ENCODE data around the gene WNT3A.

Gene WNT3A

DNA sequence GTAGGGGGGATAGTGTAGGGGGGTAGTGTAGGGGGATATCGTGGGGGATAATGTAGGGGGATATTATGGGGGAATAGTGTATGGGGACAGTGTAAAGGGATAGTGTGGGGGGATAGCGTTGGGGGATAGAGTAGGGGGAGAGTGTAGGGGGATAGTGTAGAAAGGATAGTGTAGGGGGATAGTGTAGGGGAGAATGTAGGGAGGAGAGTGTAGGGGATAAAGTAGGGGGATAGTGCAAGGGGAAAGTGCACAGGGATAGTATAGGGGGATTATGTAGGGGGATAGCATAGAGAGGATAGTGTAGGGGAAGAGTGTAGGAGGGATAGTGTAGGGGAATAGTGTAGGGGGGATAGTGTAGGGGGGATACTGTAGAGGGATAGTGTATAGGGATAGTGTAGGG, 63.4 kb downstream of the WNT3A start:
- no peak for DNase-seq (ENCODE audit: low spot score)

- DNase-seq (ENCODE audit: low spot score) = no peak
Measured at GRCh38 chr1:228070851-228071250, 64.1 kb downstream of the WNT3A start.

GRCh38 chr1:228071839-228072657, 65.2 kb downstream of the WNT3A start:
- no peak for DNase-seq (ENCODE audit: low spot score)

DNA sequence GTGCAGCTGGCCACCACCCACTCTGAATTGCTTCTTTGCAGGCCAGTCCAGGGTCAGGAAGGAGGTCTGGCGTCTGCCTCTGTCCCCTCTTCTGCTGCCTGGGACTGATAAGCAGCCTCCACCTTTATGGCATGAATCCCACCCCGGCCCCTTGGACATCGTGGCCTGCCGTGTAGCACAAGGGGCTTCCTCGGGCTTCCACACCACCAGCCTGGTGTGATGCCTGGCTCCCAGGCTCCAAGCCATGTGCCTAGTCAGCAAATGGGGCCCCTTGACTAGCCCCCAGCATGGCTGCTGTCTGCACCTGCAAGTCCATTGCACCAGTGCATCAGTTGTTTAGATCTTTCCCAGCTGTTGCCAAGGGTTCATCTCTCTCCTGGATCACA, 65.9 kb downstream of the WNT3A start:
- no peak for DNase-seq (ENCODE audit: low spot score)

DNA sequence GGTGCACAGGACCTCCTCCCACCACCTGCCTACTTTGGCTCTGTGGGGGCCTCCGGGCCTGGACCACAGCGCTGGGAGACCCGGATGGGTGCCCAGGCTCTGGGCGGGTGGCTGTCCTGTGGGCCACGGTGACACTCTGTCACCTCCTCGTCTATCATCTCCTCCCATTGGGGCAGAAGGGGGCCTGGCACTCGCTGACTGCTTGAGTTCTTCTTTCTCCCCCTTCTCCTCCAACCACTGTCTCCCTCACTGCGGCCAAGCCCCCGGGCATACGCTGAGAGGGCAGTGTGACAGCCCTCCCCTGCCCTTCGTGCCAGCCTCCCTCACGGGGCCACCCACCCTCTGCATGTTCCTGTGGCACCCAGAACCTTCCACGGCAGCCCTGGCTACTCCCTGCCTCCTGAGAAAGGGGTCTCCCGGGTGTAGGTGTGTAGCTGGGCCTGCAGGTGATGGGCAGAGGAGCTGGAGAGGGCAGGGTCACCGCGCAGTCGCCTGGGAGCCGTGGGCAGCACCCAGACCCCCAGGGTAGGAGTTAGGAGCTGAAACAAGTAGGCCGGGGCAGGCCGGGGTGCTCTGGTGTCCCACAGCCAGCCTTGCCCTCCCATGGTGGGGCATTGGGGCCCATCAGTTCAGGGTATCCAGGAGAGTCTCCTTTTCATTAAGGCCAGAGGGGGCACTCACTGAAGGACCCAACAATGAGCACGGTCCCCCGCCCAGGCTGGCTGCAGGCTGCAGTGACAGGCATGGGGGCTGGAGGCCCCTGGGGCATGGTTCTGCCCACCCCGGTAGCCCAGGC, 66.5 kb downstream of the WNT3A start:
- DNase-seq (ENCODE audit: low spot score) = no peak

- DNase-seq (ENCODE audit: low spot score) = no peak
Measured at GRCh38 chr1:228073857-228074545, 67.2 kb downstream of the WNT3A start.

DNA sequence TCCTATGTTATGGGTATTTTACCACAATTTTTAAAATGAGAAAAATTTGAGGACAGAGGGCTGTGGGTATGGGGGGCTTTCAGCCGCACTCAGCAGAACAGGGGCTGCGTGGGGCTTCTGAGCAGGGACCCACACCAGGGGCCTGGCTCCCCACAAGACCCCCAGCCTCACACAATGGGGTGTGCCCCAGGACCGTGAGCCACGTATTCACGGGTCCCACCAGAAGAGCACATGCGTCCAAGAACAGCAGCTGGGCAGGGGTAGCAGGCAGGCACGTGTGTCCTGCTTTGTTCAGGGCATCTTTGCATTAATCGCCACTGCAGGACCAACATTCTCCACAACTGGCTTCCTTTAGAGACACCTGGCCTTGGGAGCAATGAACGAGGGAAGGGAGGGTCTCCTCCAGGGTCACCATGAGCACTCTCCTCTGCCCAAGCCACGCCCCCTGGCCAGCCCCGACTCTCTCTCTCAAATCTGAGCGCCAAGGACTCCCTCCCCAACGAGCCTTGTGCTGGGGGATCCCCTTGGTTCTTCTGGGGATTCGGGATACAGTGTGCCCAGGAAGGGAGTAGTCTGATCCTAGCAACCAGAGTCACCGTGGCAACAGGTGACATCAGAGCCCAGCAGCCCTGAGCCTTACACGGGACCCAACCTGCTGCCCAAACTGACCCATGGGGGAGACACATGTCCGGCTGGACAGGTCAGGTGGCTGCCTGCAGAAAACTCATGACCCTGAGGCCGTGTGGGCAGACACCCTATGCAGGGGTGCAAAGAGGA, 68.3 kb downstream of the WNT3A start:
- DNase-seq (ENCODE audit: low spot score) = no peak

GRCh38 chr1:228075801-228076271, 69.0 kb downstream of the WNT3A start:
- DNase-seq (ENCODE audit: low spot score) = no peak

DNA sequence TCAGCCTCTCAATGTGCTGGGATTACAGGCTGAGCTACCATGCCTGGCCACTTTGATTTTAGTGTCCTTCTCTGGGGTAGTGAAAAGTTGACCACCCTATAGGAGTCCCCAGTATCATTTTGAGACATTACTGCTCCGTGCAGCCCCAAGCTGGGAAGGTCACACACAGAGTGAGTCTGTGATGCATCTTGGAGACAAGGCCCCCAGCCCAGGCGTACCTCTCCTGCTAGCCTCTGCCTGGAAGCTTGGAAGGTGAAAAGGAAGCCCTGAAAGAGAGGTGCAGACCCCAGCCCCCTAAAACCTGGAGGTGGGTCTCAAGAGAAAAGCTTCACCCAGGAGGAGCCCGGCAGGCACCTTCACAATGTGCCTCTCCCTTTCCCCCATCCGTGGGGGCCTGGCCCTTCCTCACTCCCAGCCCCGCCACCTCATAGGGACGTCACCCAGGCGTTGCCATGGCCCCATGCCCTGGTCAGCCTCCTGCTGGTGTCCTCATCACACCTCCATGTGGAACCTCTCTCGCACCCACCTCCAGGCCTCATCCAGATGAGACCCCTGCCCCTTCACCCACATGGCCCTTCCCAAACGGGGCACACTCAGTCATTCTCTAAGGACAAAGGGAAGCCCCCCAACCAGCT, 70.1 kb downstream of the WNT3A start:
- DNase-seq (ENCODE audit: low spot score) = no peak

DNA sequence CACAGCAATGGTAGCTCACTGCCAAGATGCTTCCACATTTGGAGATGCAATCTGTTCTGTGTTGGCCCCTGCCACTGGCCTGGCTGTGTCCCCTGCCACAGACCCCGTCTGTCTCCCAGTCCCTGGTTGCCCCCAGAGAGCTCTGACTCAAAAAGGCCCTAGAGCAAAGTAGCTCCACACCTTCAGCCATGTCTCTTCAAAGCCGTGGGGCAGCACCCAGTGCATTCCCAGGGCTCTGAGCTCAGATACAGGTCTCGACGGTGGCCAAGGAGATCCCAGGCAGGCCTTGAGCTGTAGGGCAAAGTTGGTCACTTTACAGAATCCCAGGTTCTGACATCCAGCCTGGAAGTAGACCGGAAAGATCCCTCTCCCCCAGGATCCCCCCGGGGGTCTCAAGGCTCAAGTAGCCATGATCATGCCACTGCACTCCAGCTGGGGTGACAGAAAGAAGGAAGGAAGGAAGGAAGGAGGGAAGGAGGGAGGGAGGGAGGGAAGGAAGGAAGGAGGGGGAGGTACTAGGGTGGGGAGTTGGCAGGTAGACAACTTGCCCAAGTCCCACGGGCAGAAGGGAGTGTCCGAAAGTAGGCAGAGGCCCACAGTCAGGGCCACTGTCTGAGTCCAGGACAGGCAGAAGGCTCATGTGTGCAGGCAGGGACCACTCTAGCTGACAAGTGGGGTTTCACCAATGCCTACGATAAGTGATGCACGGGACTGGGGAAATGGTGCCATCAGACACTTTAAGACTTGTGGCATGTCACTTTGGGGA, 71.0 kb downstream of the WNT3A start:
- no peak for DNase-seq (ENCODE audit: low spot score)

- DNase-seq (ENCODE audit: low spot score) = no peak
Measured at GRCh38 chr1:228079013-228079412, 72.2 kb downstream of the WNT3A start.

- no peak for DNase-seq (ENCODE audit: low spot score)
Measured at GRCh38 chr1:228079601-228080263, 72.9 kb downstream of the WNT3A start.

DNA sequence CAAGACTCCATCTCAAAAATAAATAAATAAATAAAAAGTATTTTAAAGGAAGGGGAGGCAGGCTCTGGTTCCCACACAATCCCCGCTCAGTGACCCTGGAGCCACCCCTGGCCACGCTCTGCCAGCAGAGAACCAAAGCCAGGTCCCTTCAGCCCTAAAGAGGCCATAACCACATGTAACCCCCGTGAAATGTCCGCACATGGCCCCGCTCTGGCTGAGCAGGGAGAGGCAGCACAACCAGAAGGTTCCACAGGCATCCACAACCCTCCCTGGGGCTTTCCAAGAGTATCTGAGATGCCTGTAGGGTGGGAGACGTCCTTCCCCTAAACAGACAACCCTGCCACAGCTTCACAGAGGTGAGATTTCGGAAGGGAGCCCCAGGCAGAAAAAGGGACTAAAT, 74.3 kb downstream of the WNT3A start:
- DNase-seq (ENCODE audit: low spot score) = no peak

- no peak for DNase-seq (ENCODE audit: low spot score)
Measured at GRCh38 chr1:228081578-228082213, 74.9 kb downstream of the WNT3A start.

DNA sequence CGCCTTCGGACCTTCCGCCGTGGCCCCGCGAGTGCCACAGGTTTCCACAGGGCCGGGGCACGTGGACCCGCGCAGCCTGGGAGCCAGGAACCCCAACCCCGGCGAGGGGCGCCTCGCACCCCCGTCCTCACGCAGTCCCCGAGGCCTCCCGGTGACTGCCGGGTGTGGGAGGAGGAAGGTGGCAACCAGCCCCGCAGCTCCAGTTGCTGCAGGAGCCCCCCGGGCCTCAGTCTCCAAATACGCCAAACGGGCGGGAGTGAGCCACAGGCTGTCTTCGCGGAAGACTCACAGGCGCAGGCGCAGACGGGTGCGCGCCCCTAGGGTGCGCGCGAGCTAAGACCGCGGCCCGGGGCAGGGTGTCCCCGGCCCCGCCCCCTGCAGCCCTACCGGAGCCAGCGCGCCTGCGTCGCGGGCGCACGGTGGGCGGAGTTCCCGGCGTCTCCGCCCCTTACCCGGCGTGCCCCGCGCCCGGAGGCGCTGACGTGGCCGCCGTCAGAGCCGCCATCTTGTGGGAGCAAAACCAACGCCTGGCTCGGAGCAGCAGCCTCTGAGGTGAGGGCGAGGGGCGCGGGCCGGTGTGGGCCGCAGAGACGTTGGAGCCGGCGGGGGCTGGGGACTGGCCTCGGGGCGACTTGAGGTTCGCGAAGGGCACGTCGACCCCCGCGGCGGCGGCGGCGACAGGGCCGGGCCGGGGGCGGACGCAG, 75.6 kb downstream of the WNT3A start, which contains the start of gene ARF1:
TSS of gene ARF1 (plus strand) at position 495 of the 704 bp plus-strand sequence. CDS start 14,407 bp downstream, outside the sequence.
- peak; percentile 91 for DNase-seq (ENCODE audit: low spot score)

- DNase-seq (ENCODE audit: low spot score) = no peak
Measured at GRCh38 chr1:228082918-228083870, 76.4 kb downstream of the WNT3A start.

- no peak for DNase-seq (ENCODE audit: low spot score)
Measured at GRCh38 chr1:228083871-228084278, 77.1 kb downstream of the WNT3A start.

DNA sequence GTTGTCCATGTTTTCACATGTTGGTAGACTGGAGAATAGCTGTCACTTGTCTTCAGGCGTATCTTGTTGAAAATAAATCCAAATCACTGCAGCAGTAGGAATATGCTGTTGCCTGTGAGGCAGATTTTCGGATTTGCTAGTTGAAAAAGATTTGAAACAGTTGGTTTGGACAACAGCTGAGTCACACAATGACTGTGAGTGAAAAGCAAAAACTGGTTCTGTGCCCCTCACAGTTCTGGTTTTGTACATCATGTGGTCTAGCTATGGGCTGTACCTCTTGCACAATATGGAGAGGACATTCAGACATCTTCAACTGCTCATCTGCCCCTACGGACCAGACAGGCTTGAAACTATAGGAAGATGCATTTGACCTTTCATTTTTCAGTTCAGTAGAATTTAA, 77.5 kb downstream of the WNT3A start:
- DNase-seq (ENCODE audit: low spot score) = no peak
